Neutrophil (primary cell): ENCODE measurements around the gene WNT11.

Experiments
- H3K27ac ChIP-seq: fragments of 200-600 bp; sonication (generic); 2 replicates; pipeline ENCODE4 v1.5.1; 2016; ENCODE audit warnings: mild to moderate bottlenecking, moderate library complexity
- H3K27me3 ChIP-seq: fragments of 200-600 bp; sonication (generic); 2 replicates; pipeline ENCODE4 v1.6.0; 2016; ENCODE audit warnings: mild to moderate bottlenecking
- H3K36me3 ChIP-seq: fragments of 200-600 bp; sonication (generic); 2 replicates; pipeline ENCODE4 v1.5.1; 2017
- H3K4me1 ChIP-seq, 2 experiments: fragments of 200-600 bp in 1 of 2; sonication (generic) in 1 of 2; 1 replicate in 1 of 2; 2 replicates in 1 of 2; pipeline versions ENCODE4 v1.5.1 to v1.6.1; 2013 to 2016; ENCODE audit warnings: low read depth in 1 of 2, low read length in 1 of 2, mild to moderate bottlenecking in 1 of 2, moderate library complexity in 1 of 2; ENCODE audit not compliant: control insufficient read depth in 1 of 2, insufficient read depth in 1 of 2
- H3K4me3 ChIP-seq, 2 experiments: fragments of 200-600 bp in 1 of 2; sonication (generic) in 1 of 2; 1 replicate in 1 of 2; 2 replicates in 1 of 2; pipeline ENCODE4 v1.5.1; 2013 to 2016; ENCODE audit warnings: low read depth in 1 of 2, low read length in 1 of 2, mild to moderate bottlenecking in 1 of 2, moderate library complexity in 1 of 2
- H3K9me3 ChIP-seq: fragments of 200-600 bp; sonication (generic); 2 replicates; pipeline ENCODE4 v1.5.1; 2016
- CTCF ChIP-seq: fragments of 200-600 bp; sonication (generic); IDR thresholded peaks from 2 replicates; pipeline ENCODE4 v1.5.1; 2016; ENCODE audit warnings: antibody characterized with exemption

The WNT11 gene

GRCh38 chr11:76184551-76184993 is 21.7 kb downstream of the WNT11 start:
- Histone ChIP-seq H3K27me3 (no peaks in the 10 kb centered on the region), H3K36me3 (no peaks in the 10 kb centered on the region), H3K4me1 (no peaks in the 10 kb centered on the region), H3K27ac (no peak overlapping the region), H3K4me3 (no peak overlapping the region), H3K9me3 (no peaks in the 10 kb centered on the region)
- TF ChIP-seq CTCF, result no peak

- Histone ChIP-seq H3K4me3 (no peak overlapping the region), H3K4me1 (no peaks in the 10 kb centered on the region), H3K27ac (no peak overlapping the region), H3K9me3 (no peaks in the 10 kb centered on the region), H3K27me3 (no peaks in the 10 kb centered on the region), H3K36me3 (no peaks in the 10 kb centered on the region)
- TF ChIP-seq CTCF, result no peak
Observed at GRCh38 chr11:76181371-76181770, 24.9 kb downstream of the WNT11 start.

GRCh38 chr11:76179147-76179546 is 27.2 kb downstream of the WNT11 start:
- Histone ChIP-seq H3K27ac (no peak overlapping the region), H3K9me3 (no peaks in the 10 kb centered on the region), H3K36me3 (no peaks in the 10 kb centered on the region), H3K4me1 (no peaks in the 10 kb centered on the region), H3K4me3 (no peak overlapping the region), H3K27me3 (no peaks in the 10 kb centered on the region)
- no peak for TF ChIP-seq CTCF

- no peak for TF ChIP-seq CTCF
Observed at GRCh38 chr11:76177250-76177686, 29.0 kb downstream of the WNT11 start.

GRCh38 chr11:76176463-76176862 is 29.8 kb downstream of the WNT11 start:
- no peak overlapping the region for H3K4me3 ChIP-seq
- no peaks in the 10 kb centered on the region for H3K27me3 ChIP-seq
- H3K4me1 ChIP-seq, result no peaks in the 10 kb centered on the region
- H3K36me3 ChIP-seq, result no peaks in the 10 kb centered on the region
- no peak overlapping the region for H3K27ac ChIP-seq
- no peaks in the 10 kb centered on the region for H3K9me3 ChIP-seq
- TF ChIP-seq CTCF, result no peak

More at GRCh38 chr11:76177250-76177686, 29.0 kb downstream of the WNT11 start:
- Histone ChIP-seq H3K4me1 (no peaks in the 10 kb centered on the region), H3K36me3 (no peaks in the 10 kb centered on the region), H3K4me3 (no peak overlapping the region), H3K27me3 (no peaks in the 10 kb centered on the region), H3K9me3 (no peaks in the 10 kb centered on the region), H3K27ac (no peak overlapping the region)

GRCh38 chr11:76175783-76176182 is 30.5 kb downstream of the WNT11 start:
- Histone ChIP-seq H3K4me1 (no peaks in the 10 kb centered on the region), H3K27me3 (no peaks in the 10 kb centered on the region), H3K4me3 (no peak overlapping the region), H3K27ac (no peak overlapping the region), H3K9me3 (no peaks in the 10 kb centered on the region), H3K36me3 (no peaks in the 10 kb centered on the region)
- no peak for TF ChIP-seq CTCF
